ENCODE data around the gene CHURC1. TPM values are rescaled to one million over a fixed set of nuclear protein-coding genes. Genes with fewer than 3 reads are reported as not detected.

The CHURC1 gene
- total RNA-seq, 4 donors from 2014 or later = 53.6 to 113 (median 81.9) TPM

GRCh38 chr14:64948612-64949210 is 34.5 kb downstream of the CHURC1 start:
- ATAC-seq (ENCODE audit: low FRiP score) (no peak), DNase-seq (ENCODE audit: low spot score) (no peak)
- TF ChIP-seq CTCF (IDR thresholded peaks at IDR 0.05) = no peak

GRCh38 chr14:64950889-64951288 is 36.6 kb downstream of the CHURC1 start:
- ATAC-seq (ENCODE audit: low FRiP score) = no peak
- TF ChIP-seq CTCF (IDR thresholded peaks at IDR 0.05) = no peak
- no peak for DNase-seq (ENCODE audit: low spot score)

GRCh38 chr14:64951291-64951690 is 37.0 kb downstream of the CHURC1 start:
- ATAC-seq (ENCODE audit: low FRiP score) (no peak), DNase-seq (ENCODE audit: low spot score) (no peak)
- no peak for TF ChIP-seq CTCF (IDR thresholded peaks at IDR 0.05)

GRCh38 chr14:64951724-64952123 is 37.5 kb downstream of the CHURC1 start:
- no peak for TF ChIP-seq CTCF (IDR thresholded peaks at IDR 0.05)
- DNase-seq (ENCODE audit: low spot score) = no peak
- ATAC-seq (ENCODE audit: low FRiP score) = no peak

- TF ChIP-seq CTCF (IDR thresholded peaks at IDR 0.05) = no peak
- no peak for ATAC-seq (ENCODE audit: low FRiP score)
- no peak for DNase-seq (ENCODE audit: low spot score)
Observed at GRCh38 chr14:64952598-64953309, 38.5 kb downstream of the CHURC1 start.

GRCh38 chr14:64953310-64953654 is 39.0 kb downstream of the CHURC1 start:
- ATAC-seq (ENCODE audit: low FRiP score) = no peak
- no peak for DNase-seq (ENCODE audit: low spot score)
- no peak for TF ChIP-seq CTCF (IDR thresholded peaks at IDR 0.05)

- DNase-seq (ENCODE audit: low spot score) (no peak), ATAC-seq (ENCODE audit: low FRiP score) (no peak)
- no peak for TF ChIP-seq CTCF (IDR thresholded peaks at IDR 0.05)
Observed at GRCh38 chr14:64953661-64954060, 39.4 kb downstream of the CHURC1 start.

Measured in omental fat pad (tissue), 4 donors.